ENCODE data around the gene TOPAZ1. TPM values are rescaled to one million over a fixed set of nuclear protein-coding genes. Genes with fewer than 3 reads are reported as not detected.

TOPAZ1 gene
- total RNA-seq, 1 donor from 2014 or later: not detected

DNA sequence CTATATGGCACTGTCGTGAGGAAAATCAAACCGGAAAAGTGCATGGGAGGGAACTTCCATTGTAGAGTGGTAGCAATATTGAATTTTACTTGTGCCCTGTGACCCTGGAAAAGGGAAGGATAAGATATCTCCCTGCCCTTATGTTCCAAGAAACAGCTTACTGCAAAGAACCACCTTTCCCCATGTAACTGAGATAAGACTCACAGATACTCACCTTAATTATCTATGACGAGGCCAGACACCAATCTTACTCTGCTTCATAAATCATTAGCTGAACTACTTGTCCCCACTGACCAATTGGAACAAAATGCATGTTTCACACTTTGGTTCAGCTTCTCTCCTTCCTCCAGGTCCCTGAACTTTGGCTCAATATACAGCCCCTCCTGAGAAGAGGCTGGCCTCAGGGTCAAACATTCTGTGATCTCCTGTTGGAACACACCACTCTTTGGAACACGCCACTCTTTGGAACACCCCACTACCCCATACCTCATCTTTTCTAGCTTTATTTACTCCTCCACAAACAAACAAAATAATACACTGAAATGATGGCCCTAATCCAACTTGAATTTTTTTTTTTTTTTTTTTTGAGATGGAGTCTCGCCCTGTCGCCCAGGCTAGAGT is 6.9 kb upstream of the TOPAZ1 start:
- DNase-seq (ENCODE audit: low spot score): no peak
- Mint-ChIP-seq H3K4me1 (ENCODE audit: unreplicated experiment) (peaks cover 20% of the 10 kb centered on the region), H3K27ac (ENCODE audit: unreplicated experiment) (no peak overlapping the region), H3K36me3 (ENCODE audit: low read depth, unreplicated experiment) (no peaks in the 10 kb centered on the region), H3K4me3 (ENCODE audit: unreplicated experiment) (no peak overlapping the region), H3K9me3 (ENCODE audit: unreplicated experiment) (no peaks in the 10 kb centered on the region), H3K27me3 (ENCODE audit: unreplicated experiment) (no peaks in the 10 kb centered on the region)
- TF ChIP-seq CTCF (IDR thresholded peaks at IDR 0.05; ENCODE audit: unreplicated experiment): no peak

DNA sequence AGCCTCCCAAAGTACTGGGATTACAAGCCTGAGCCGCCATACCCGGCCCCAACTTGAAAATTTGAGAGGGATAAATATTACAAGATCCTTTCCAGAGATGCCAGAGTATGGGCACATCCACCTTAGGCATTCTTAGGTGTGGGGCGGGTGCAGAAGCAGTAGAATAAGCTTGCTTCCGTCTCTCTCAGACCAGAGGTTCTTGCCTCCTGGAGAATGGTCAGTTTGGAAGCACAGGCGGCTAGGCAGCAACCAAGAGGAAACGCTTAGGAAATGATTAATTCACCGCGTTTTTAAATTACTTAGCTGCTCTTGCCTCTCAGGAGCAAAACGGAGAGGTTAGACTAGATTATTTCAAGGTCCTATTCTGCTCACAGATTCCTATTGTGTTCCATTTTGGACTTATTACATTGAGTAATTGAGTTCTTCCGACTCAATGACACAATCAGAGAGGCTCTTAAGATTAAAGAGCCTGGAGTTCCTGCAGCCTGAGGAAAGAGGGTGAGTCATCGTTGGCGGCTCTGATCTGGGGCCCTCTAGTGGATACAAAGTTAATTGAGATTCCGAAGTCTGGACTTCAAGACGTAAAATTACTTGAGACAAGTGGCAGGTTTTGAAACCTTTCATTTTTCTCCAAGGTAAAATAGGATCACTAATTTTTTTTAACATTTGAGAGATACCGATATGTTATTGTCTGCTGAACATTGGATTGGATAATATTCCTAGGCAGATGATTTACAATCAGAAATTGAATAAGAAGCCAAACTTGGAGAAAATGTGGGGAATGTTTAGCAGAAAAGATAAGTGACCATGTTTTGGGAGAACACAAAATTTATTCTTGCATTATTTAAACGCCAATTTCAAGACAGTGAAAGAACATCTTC is 5.8 kb upstream of the TOPAZ1 start:
- Mint-ChIP-seq H3K9me3 (ENCODE audit: unreplicated experiment) (no peaks in the 10 kb centered on the region), H3K27me3 (ENCODE audit: unreplicated experiment) (no peaks in the 10 kb centered on the region), H3K4me1 (ENCODE audit: unreplicated experiment) (peaks cover 27% of the 10 kb centered on the region), H3K4me3 (ENCODE audit: unreplicated experiment) (no peak overlapping the region), H3K27ac (ENCODE audit: unreplicated experiment) (no peak overlapping the region), H3K36me3 (ENCODE audit: low read depth, unreplicated experiment) (no peaks in the 10 kb centered on the region)
- peak; percentile 58 for DNase-seq (ENCODE audit: low spot score)
- peak; percentile 84 for TF ChIP-seq CTCF (IDR thresholded peaks at IDR 0.05; ENCODE audit: unreplicated experiment)

- Mint-ChIP-seq H3K4me3 (ENCODE audit: unreplicated experiment) (no peak overlapping the region), H3K9me3 (ENCODE audit: unreplicated experiment) (no peaks in the 10 kb centered on the region), H3K4me1 (ENCODE audit: unreplicated experiment) (peaks cover 27% of the 10 kb centered on the region), H3K27me3 (ENCODE audit: unreplicated experiment) (peaks cover 3% of the 10 kb centered on the region), H3K36me3 (ENCODE audit: low read depth, unreplicated experiment) (no peaks in the 10 kb centered on the region), H3K27ac (ENCODE audit: unreplicated experiment) (no peak overlapping the region)
- no peak for DNase-seq (ENCODE audit: low spot score)
- TF ChIP-seq CTCF (IDR thresholded peaks at IDR 0.05; ENCODE audit: unreplicated experiment): no peak
Measured at GRCh38 chr3:44236485-44236908, 5.2 kb upstream of the TOPAZ1 start.

DNA sequence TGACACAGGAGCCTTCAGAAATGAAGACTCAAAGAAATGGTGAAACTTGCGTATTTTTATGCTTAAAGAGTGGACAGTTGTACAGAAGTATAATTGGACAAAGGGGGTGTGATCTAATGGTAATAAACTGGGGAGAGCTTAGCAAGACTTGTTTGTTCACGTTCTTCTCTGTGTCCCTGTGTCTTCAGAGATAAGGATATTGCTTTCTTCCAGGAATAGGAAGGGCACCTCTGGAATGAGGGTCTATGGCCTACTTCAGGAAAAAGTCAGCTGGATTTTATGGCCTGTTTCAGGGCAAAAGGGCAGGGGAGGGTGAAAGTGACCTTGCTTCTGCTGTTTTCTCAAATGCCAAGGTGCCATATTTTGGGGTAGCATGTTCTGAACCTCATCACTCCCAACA is 4.5 kb upstream of the TOPAZ1 start:
- no peak overlapping the region for H3K27ac Mint-ChIP-seq (ENCODE audit: unreplicated experiment)
- no peak for TF ChIP-seq CTCF (IDR thresholded peaks at IDR 0.05; ENCODE audit: unreplicated experiment)
- DNase-seq (ENCODE audit: low spot score): no peak
- H3K4me1 Mint-ChIP-seq (ENCODE audit: unreplicated experiment): peaks cover 27% of the 10 kb centered on the region
- H3K36me3 Mint-ChIP-seq (ENCODE audit: low read depth, unreplicated experiment): no peaks in the 10 kb centered on the region
- H3K27me3 Mint-ChIP-seq (ENCODE audit: unreplicated experiment): peaks cover 3% of the 10 kb centered on the region
- no peaks in the 10 kb centered on the region for H3K9me3 Mint-ChIP-seq (ENCODE audit: unreplicated experiment)
- H3K4me3 Mint-ChIP-seq (ENCODE audit: unreplicated experiment): no peak overlapping the region

GRCh38 chr3:44237665-44238064 is 4.0 kb upstream of the TOPAZ1 start:
- Mint-ChIP-seq H3K9me3 (ENCODE audit: unreplicated experiment) (no peaks in the 10 kb centered on the region), H3K27me3 (ENCODE audit: unreplicated experiment) (peaks cover 3% of the 10 kb centered on the region), H3K36me3 (ENCODE audit: low read depth, unreplicated experiment) (no peaks in the 10 kb centered on the region), H3K4me1 (ENCODE audit: unreplicated experiment) (peaks cover 27% of the 10 kb centered on the region), H3K27ac (ENCODE audit: unreplicated experiment) (no peak overlapping the region), H3K4me3 (ENCODE audit: unreplicated experiment) (no peak overlapping the region)
- no peak for DNase-seq (ENCODE audit: low spot score)
- TF ChIP-seq CTCF (IDR thresholded peaks at IDR 0.05; ENCODE audit: unreplicated experiment): no peak
